Measurements from ENCODE around the gene HLA-DQB2.
"Not testable (repeated sequence)": the region's sequence is repeated elsewhere in the genome, so short reads cannot be mapped to it uniquely, and the experiment has no call there.

Gene HLA-DQB2

GRCh38 chr6:32763421-32763820, at the start of gene HLA-DQB2:
Gene HLA-DQB2 (minus strand): TSS chr6:32763532. CDS start chr6:32763470, 62 bp downstream.
- Histone ChIP-seq H3K9ac (ENCODE audit: low read depth, low read length) (no peak within 1 kb of the TSS), H3K9me3 (ENCODE audit: control insufficient read depth, insufficient read depth, low read length) (no peaks in the 10 kb centered on the region), H3K36me3 (ENCODE audit: insufficient read depth, low read length) (no peaks in the 10 kb centered on the region), H3K4me1 (ENCODE audit: insufficient read depth, low read length) (no peaks in the 10 kb centered on the region)

- H3K36me3 ChIP-seq (ENCODE audit: insufficient read depth, low read length), result no peaks in the 10 kb centered on the region
- no peak overlapping the region for H3K9ac ChIP-seq (ENCODE audit: low read depth, low read length)
- H3K9me3 ChIP-seq (ENCODE audit: control insufficient read depth, insufficient read depth, low read length), result no peaks in the 10 kb centered on the region
- no peaks in the 10 kb centered on the region for H3K4me1 ChIP-seq (ENCODE audit: insufficient read depth, low read length)
These were observed 45.8 kb upstream of the HLA-DQB2 start for GRCh38 chr6:32809171-32809570.

- no peaks in the 10 kb centered on the region for H3K36me3 ChIP-seq (ENCODE audit: insufficient read depth, low read length)
- H3K4me1 ChIP-seq (ENCODE audit: insufficient read depth, low read length), result no peaks in the 10 kb centered on the region
- H3K9me3 ChIP-seq (ENCODE audit: control insufficient read depth, insufficient read depth, low read length), result no peaks in the 10 kb centered on the region
- no peak overlapping the region for H3K9ac ChIP-seq (ENCODE audit: low read depth, low read length)
These were observed 43.8 kb upstream of the HLA-DQB2 start for GRCh38 chr6:32807020-32807580.

- not testable (repeated sequence) for H3K9me3 ChIP-seq (ENCODE audit: control insufficient read depth, insufficient read depth, low read length)
These were observed 42.1 kb upstream of the HLA-DQB2 start for GRCh38 chr6:32805404-32805803.

GRCh38 chr6:32803416-32803815, 40.1 kb upstream of the HLA-DQB2 start:
- Histone ChIP-seq H3K9me3 (ENCODE audit: control insufficient read depth, insufficient read depth, low read length) (no peaks in the 10 kb centered on the region; the same call in 1 of the 2 replicates), H3K36me3 (ENCODE audit: insufficient read depth, low read length) (no peaks in the 10 kb centered on the region), H3K9ac (ENCODE audit: low read depth, low read length) (no peak overlapping the region), H3K4me1 (ENCODE audit: insufficient read depth, low read length) (no peaks in the 10 kb centered on the region)

More at GRCh38 chr6:32805404-32805803, 42.1 kb upstream of the HLA-DQB2 start:
- H3K36me3 ChIP-seq (ENCODE audit: insufficient read depth, low read length); H3K4me1 ChIP-seq (ENCODE audit: insufficient read depth, low read length); H3K9ac ChIP-seq (ENCODE audit: low read depth, low read length): not testable (repeated sequence)

GRCh38 chr6:32799740-32800139, 36.4 kb upstream of the HLA-DQB2 start:
- no peaks in the 10 kb centered on the region; the same call in 1 of the 2 replicates for H3K9me3 ChIP-seq (ENCODE audit: control insufficient read depth, insufficient read depth, low read length)
- no peaks in the 10 kb centered on the region for H3K36me3 ChIP-seq (ENCODE audit: insufficient read depth, low read length)
- peaks cover 3% of the 10 kb centered on the region; the same call in 1 of the 2 replicates for H3K4me1 ChIP-seq (ENCODE audit: insufficient read depth, low read length)
- no peak overlapping the region for H3K9ac ChIP-seq (ENCODE audit: low read depth, low read length)

- Histone ChIP-seq H3K9ac (ENCODE audit: low read depth, low read length) (no peak overlapping the region), H3K9me3 (ENCODE audit: control insufficient read depth, insufficient read depth, low read length) (no peaks in the 10 kb centered on the region; the same call in 1 of the 2 replicates), H3K4me1 (ENCODE audit: insufficient read depth, low read length) (peaks cover 3% of the 10 kb centered on the region; the same call in 1 of the 2 replicates), H3K36me3 (ENCODE audit: insufficient read depth, low read length) (no peaks in the 10 kb centered on the region)
These were observed 35.8 kb upstream of the HLA-DQB2 start for GRCh38 chr6:32799168-32799567.

- Histone ChIP-seq H3K4me1 (ENCODE audit: insufficient read depth, low read length) (peaks cover 3% of the 10 kb centered on the region; the same call in 1 of the 2 replicates), H3K36me3 (ENCODE audit: insufficient read depth, low read length) (no peaks in the 10 kb centered on the region), H3K9ac (ENCODE audit: low read depth, low read length) (peak overlapping the region; percentile 48)
These were observed 33.8 kb upstream of the HLA-DQB2 start for GRCh38 chr6:32796848-32797776.

GRCh38 chr6:32794510-32794909, 31.2 kb upstream of the HLA-DQB2 start:
- Histone ChIP-seq H3K9me3 (ENCODE audit: control insufficient read depth, insufficient read depth, low read length) (no peaks in the 10 kb centered on the region; the same call in 1 of the 2 replicates), H3K4me1 (ENCODE audit: insufficient read depth, low read length) (peaks cover 3% of the 10 kb centered on the region; the same call in 1 of the 2 replicates), H3K9ac (ENCODE audit: low read depth, low read length) (no peak overlapping the region), H3K36me3 (ENCODE audit: insufficient read depth, low read length) (no peaks in the 10 kb centered on the region)

More at GRCh38 chr6:32796848-32797776, 33.8 kb upstream of the HLA-DQB2 start:
- H3K9me3 ChIP-seq (ENCODE audit: control insufficient read depth, insufficient read depth, low read length), result no peaks in the 10 kb centered on the region; the same call in 1 of the 2 replicates

GRCh38 chr6:32792901-32793435, 29.6 kb upstream of the HLA-DQB2 start:
- Histone ChIP-seq H3K4me1 (ENCODE audit: insufficient read depth, low read length) (peaks cover 3% of the 10 kb centered on the region; the same call in 1 of the 2 replicates), H3K9me3 (ENCODE audit: control insufficient read depth, insufficient read depth, low read length) (no peaks in the 10 kb centered on the region), H3K36me3 (ENCODE audit: insufficient read depth, low read length) (no peaks in the 10 kb centered on the region), H3K9ac (ENCODE audit: low read depth, low read length) (no peak overlapping the region)

- Histone ChIP-seq H3K9ac (ENCODE audit: low read depth, low read length) (no peak overlapping the region), H3K4me1 (ENCODE audit: insufficient read depth, low read length) (no peaks in the 10 kb centered on the region)
These were observed 27.0 kb upstream of the HLA-DQB2 start for GRCh38 chr6:32790306-32790705.

GRCh38 chr6:32785781-32786533, 22.6 kb upstream of the HLA-DQB2 start:
- no peaks in the 10 kb centered on the region for H3K9me3 ChIP-seq (ENCODE audit: control insufficient read depth, insufficient read depth, low read length)
- H3K9ac ChIP-seq (ENCODE audit: low read depth, low read length), result no peak overlapping the region

More at GRCh38 chr6:32790306-32790705, 27.0 kb upstream of the HLA-DQB2 start:
- Histone ChIP-seq H3K36me3 (ENCODE audit: insufficient read depth, low read length) (no peaks in the 10 kb centered on the region), H3K9me3 (ENCODE audit: control insufficient read depth, insufficient read depth, low read length) (no peaks in the 10 kb centered on the region)

GRCh38 chr6:32782923-32783322, 19.6 kb upstream of the HLA-DQB2 start:
- H3K4me1 ChIP-seq (ENCODE audit: insufficient read depth, low read length); H3K36me3 ChIP-seq (ENCODE audit: insufficient read depth, low read length); H3K9me3 ChIP-seq (ENCODE audit: control insufficient read depth, insufficient read depth, low read length); H3K9ac ChIP-seq (ENCODE audit: low read depth, low read length): not testable (repeated sequence)

More at GRCh38 chr6:32785781-32786533, 22.6 kb upstream of the HLA-DQB2 start:
- no peaks in the 10 kb centered on the region for H3K4me1 ChIP-seq (ENCODE audit: insufficient read depth, low read length)
- no peaks in the 10 kb centered on the region for H3K36me3 ChIP-seq (ENCODE audit: insufficient read depth, low read length)

GRCh38 chr6:32779036-32779435, 15.7 kb upstream of the HLA-DQB2 start:
- H3K4me1 ChIP-seq (ENCODE audit: insufficient read depth, low read length), result no peaks in the 10 kb centered on the region
- no peaks in the 10 kb centered on the region for H3K9me3 ChIP-seq (ENCODE audit: control insufficient read depth, insufficient read depth, low read length)
- H3K9ac ChIP-seq (ENCODE audit: low read depth, low read length), result no peak overlapping the region
- no peaks in the 10 kb centered on the region for H3K36me3 ChIP-seq (ENCODE audit: insufficient read depth, low read length)
